Stimulated activated CD4-positive, alpha-beta T cell treated with anti-CD3 and anti-CD28 coated beads, Interleukin-4, amount 100 ng/mL, for 48 hours (primary cell): ENCODE data around the gene RLF.

ENCODE experiments used
- DNase-seq, 2 donors: peaks; one replicate each; pipeline ENCODE4 v3.0.0-alpha.2; 2020; ENCODE audit warnings: low read depth in 2 of 2

RLF gene

DNA sequence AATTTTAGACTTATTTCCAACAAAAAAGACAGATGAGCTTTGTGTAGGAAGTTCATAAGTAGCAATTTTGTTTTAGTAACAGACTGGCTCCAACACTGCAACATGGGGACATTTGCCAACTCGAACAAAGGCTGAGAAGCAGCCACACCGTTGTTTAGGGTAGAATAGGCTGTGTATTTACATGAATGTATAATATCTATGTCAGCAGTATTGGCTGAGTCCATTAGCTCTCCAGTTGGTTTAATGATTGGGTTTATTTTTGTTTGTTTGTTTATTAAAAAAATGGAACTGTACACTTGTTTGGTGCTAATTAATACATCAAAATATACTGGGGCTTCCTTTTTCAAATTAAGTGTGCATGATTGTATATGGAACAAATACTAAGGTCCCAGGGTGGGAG lies 79.2 kb downstream of the RLF start:
- DNase-seq = no peak

DNA sequence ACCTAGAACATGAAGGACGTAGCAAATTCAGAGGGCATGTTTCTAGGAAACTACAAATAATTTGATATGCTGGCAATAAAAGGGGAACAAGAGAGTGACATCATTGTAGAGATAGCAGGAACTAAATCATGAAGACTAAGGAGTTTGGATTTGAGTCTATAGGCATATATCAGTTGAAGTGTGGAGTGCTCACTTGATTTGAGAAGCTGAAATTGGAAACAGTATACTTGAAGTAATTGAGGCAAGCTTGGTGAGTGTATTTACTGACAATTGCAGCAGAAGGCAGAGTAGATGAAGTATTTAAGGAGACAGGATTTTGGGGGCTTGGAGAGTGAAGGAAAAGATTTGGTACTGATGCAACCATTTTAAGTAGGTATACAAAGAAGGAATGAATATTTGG lies 80.2 kb downstream of the RLF start:
- DNase-seq = no peak

DNA sequence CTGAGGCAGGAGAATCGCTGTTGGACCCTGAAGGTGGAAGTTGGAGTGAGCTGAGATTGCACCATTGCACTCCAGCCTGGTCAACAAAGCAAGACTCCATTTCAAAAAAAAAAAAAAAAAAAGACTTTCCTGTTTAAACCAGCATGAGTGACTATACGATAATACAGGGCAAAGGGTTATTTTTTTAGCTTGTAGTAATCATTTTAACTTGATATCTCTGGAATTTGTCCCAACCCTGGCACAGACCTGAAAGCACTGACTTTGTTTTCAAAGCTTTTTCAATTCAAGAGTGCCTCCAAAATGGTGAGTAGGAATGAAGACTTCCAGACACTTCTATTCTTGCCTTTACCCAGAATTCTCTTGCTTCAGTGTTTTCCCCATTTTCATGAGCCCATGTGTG lies 82.2 kb downstream of the RLF start:
- DNase-seq = no peak

GRCh38 chr1:40244138-40244744 lies 83.1 kb downstream of the RLF start:
- DNase-seq = no peak

GRCh38 chr1:40245686-40246085 lies 84.5 kb downstream of the RLF start:
- no peak for DNase-seq

GRCh38 chr1:40247655-40248054 lies 86.5 kb downstream of the RLF start, which contains the start of gene TMCO2:
TMCO2 (plus strand) TSS chr1:40247937; CDS start chr1:40247994, 57 bp downstream.
- DNase-seq = no peak

DNA sequence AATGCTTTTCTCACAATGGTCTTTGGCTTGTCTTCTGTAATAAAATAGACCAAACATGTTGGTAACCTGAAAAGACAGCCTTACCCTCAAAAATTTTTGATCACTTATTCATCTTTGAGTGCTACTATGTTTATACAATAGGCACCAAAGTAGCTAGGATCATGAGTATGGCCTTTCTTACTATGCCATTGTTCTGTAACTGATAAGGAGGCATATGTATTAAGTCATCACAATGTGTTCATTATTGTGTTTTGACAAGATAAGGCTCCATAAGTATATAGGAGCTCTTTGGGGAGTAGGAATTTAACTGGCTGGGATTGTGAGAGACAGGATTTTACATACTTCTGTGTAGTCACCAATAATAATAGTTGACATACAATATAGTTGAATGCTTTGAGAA lies 87.2 kb downstream of the RLF start:
- DNase-seq = no peak

DNA sequence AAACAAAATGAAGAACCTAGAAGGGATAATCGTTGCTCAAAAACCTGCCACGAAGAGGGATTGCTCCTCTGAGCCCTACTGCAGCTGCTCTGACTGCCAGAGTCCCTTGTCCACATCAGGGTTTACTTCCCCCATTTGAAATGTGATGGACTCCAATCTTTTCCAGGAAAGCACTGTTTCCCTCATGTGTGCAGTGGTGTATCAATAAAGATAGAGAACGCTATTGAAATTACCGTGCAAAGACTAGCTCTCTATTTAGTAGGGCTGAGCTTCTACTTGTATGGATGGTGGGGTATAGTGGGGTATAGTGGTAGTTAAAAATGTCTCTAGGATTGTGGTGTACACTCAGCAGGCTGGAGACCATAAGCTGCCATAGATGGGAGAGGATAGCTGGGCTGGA lies 90.3 kb downstream of the RLF start:
- no peak for DNase-seq

DNA sequence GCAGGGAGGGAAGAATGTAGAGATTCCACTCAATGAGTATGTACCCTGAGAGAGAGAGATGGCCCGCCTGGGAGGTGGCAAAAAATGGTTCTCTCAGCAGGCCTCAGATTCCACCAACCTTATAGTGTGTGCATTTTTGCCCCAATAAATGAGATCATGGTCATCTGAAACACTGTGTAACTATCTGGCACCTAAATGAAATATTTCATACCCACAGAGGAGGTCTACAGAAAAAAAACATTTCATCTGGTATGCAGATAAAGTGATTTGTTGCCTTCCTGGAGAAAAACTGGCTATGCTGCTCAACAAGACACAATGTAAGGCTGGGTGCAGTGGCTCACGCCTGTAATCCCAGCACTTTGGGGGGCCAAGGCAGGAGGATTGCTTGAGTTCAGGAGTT lies 91.4 kb downstream of the RLF start:
- DNase-seq = no peak

GRCh38 chr1:40255231-40255630 lies 94.0 kb downstream of the RLF start:
- no peak for DNase-seq

- DNase-seq = no peak
These were observed 95.4 kb downstream of the RLF start for GRCh38 chr1:40256401-40257084.

GRCh38 chr1:40257313-40257687 lies 96.1 kb downstream of the RLF start:
- DNase-seq = no peak

GRCh38 chr1:40257688-40258444 lies 96.7 kb downstream of the RLF start, which contains the start of gene ZMPSTE24:
ZMPSTE24 (plus strand) TSS chr1:40258236; CDS start chr1:40258272, 36 bp downstream.
- peak; percentile 91 to 94 for DNase-seq

GRCh38 chr1:40258445-40258769 lies 97.2 kb downstream of the RLF start:
- no peak for DNase-seq

DNA sequence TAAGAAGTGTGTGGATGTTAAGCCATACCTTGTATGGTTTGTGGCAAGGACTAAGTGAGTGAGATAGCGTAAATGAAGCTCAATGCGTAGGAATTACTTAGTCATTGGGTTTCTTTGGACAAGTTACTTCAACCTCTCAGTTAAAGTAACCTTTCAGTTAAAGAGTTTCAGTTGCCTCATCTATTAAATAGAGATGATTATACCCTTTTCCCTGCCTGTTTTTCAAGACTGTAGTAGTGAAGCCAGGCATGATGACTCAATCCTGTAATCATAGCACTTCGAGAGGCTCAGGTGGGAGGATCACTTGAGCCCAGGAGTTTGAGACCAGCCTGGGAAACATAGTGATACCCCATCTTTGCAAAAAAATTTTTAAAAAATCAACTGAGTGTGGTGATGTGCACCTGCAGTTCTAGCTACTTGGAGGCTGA lies 103.2 kb downstream of the RLF start:
- DNase-seq = no peak

DNA sequence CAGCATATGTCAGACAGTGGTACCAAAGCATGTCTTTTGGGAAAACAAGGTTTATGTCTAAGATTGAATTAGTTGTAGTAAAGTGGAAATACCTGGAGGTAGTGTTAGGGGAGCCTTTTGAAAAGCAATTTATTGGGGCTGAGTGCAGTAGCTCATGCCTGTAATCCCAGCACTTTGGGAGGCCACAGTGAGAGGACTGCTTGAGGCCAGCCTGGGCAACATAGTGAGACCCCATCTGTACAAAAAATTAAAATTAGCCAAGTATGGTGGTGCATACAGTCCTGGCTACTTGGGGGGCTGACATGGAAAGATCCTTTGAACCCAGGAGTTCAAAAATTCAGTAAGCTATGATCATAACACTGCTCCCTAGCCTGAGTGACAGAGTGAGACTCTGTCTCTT lies 104.1 kb downstream of the RLF start:
- DNase-seq = no peak

DNA sequence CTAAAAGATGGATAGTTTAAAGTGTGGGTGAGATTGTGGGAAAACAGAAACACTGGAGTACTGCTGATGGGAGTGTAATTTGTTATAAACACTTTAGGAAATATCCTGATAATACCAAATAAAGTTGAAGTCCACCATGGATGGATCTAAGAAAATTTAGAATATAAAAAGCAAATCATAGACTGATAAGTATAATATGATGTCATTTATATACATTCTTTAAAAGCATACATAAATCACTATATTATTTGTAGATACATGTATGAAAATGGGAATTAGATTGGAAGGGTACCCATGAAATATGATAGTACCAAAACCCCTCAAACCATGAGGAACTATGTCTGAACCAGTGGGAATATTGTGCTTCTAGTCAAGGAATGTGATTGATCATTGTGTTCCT lies 104.7 kb downstream of the RLF start:
- DNase-seq = no peak

GRCh38 chr1:40266786-40267535 lies 105.8 kb downstream of the RLF start:
- DNase-seq = no peak

DNA sequence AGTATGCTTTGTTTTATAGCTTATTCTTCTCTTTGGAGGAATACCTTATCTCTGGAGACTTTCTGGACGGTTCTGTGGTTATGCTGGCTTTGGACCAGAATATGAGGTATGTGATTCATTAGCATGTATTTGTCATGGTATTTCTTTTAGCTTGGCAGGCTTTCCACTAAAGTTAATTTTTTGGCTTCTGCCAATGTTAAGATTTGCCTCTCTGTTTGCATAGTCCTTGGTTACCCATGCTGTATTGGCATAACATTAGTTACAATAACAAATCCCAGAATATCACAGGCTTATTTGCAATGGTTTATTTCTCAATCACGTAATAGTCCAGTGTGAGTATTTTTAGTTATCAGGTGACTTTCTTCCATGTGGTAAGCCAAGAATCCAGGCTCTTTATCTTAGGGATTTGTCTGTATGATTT lies 106.6 kb downstream of the RLF start:
- no peak for DNase-seq

GRCh38 chr1:40268211-40268610 lies 107.0 kb downstream of the RLF start:
- DNase-seq = no peak

DNA sequence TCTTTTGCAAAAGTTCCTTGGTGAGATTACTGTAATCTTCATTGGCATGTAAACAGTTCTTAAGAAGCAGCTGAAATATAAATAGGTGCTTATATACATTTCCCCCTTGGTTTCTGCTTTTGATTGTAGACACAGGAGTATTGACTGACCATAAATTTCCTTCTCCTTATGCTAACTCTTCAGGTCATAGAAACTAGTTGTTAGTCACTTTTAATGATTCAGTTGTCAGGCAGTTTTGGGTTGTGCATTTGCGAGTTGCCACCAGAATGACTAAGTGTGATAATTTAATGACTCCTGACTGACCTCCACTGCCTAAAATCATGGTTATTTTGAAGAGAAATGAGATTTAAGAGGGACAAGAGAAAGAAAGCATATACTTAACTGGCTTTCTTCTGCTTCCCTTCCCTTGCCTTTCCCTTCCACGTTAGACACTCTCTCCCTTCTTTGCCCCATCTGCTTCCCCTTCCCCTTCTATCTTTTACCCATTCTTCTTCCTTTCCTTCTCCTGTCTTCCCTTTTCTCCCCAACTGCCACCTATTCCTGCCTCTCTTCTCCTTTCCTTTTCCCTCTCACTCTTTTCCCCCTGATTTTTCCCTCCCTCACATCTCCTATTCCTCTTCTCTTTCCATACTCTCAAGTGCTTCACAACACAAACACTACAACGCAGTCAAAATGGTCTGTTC lies 109.1 kb downstream of the RLF start:
- DNase-seq = no peak
